HG03139 (cell line): Measurements from ENCODE around the gene GGCT.
"Not testable (repeated sequence)": the region's sequence is repeated elsewhere in the genome, so short reads cannot be mapped to it uniquely, and the experiment has no call there.

Experiments
- ATAC-seq: cut with Tn5 transposase; IDR thresholded peaks from one replicate; pipeline ENCODE4 v1.9.1; 2021; ENCODE audit not compliant: unreplicated experiment

GGCT gene

DNA sequence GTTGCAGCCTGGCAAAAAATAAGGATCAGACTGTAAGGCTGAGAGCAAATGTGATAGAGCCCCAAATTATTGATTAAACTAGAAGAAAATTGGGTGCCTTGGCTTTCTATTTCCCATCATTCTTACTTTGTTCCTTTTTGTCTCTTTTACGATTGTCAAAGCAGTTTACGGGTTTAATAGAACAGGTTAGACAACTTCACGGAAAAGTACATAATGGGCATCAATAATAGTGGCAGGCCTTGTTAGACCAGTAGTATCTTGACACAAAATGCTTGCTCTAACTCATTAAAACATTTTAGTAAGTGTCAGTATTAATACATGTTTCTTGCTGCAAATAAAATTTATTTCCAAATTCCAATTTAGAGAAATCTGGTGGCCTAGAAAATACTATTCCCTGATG, 14.5 kb upstream of the GGCT start:
- ATAC-seq: no peak

DNA sequence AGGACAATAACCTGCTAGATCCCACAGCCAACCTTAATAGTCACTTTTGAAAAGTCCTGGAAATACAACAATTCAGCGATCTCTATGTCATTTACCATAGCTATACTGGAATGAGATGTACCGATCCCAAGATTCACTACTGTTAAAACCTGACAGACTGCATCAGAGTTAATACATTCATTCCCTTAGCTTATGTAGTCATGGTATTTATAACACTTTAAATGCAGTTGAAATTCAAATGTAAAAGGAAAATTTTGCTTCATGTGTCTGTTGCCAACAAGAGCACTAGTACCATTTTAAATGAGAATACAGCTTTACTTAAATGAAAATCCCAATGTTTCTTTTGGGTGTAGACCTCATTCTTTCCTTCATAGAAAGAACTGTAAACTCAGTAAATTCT, 11.1 kb upstream of the GGCT start:
- ATAC-seq: no peak

DNA sequence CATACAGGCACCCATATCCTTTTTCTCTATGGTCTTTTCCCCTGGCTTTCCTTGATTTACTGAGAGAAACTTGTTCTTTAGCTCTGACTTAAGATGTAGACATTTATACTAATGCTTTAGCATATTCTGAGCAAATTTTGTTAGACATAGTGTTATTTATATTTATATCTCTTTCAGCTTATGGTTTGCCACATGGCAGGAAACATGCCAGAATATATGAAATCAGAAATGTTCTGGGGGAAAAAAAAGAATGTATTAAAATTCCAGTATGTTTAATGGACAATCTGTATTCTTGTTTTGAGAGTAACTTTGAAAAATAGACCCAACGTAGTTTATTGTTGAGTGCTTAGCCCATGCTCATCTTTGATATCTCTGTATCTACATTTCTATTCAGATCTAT, 10.1 kb upstream of the GGCT start:
- no peak for ATAC-seq

- ATAC-seq: no peak
These were observed 9.5 kb upstream of the GGCT start for GRCh38 chr7:30514177-30514576.

DNA sequence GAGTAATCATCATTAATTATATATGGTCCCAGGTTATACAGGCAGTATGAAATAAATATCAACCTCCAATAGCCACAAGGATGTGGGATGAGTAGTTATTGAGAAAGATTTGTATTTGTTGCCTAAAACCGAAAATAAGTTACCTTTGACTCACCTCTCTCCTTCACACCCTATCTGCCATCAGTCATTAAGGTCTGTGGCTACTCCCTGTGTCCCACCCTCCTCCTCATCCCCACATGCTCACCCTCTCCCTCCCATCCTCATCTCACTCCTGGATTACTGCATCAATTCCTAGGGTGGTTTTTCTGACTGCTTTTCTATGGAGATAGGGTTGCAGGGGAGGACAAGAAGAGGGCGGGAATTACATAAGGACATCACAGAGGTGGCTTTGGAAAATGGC, 9.1 kb upstream of the GGCT start:
- no peak for ATAC-seq

DNA sequence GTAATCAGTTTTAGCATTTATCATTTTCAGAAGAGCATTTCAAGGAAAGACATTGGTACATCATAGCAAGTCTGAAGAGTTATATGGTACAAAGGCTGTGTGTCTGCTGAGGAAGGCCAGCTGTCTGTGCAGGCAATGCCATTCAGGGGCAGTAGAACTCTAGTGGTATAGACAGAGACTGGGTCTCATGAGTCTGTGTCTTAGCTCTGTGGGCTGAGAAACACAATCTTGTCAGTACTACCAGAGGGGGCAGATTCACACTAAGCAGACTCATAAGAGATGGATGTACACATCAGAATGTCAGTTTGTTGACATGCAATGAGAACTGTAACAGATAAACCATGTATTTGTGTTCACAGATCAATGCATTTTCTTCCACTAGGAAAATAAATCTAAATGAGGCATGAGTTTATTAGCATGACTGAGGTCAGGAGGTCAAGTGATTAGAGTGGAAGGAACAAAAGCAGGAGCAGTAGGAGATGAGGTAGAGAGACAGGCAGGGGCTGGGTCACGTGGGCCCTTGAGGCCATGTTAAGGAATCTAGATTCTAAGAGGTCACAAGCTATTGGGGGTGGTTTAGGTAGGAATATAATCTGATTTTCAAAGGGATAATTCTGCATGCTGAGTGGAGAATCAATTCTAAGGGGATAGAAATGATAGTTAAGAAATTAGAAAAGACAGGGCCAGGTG, 7.5 kb upstream of the GGCT start:
- ATAC-seq: no peak

- ATAC-seq: no peak
These were observed 6.9 kb upstream of the GGCT start for GRCh38 chr7:30511494-30511893.

DNA sequence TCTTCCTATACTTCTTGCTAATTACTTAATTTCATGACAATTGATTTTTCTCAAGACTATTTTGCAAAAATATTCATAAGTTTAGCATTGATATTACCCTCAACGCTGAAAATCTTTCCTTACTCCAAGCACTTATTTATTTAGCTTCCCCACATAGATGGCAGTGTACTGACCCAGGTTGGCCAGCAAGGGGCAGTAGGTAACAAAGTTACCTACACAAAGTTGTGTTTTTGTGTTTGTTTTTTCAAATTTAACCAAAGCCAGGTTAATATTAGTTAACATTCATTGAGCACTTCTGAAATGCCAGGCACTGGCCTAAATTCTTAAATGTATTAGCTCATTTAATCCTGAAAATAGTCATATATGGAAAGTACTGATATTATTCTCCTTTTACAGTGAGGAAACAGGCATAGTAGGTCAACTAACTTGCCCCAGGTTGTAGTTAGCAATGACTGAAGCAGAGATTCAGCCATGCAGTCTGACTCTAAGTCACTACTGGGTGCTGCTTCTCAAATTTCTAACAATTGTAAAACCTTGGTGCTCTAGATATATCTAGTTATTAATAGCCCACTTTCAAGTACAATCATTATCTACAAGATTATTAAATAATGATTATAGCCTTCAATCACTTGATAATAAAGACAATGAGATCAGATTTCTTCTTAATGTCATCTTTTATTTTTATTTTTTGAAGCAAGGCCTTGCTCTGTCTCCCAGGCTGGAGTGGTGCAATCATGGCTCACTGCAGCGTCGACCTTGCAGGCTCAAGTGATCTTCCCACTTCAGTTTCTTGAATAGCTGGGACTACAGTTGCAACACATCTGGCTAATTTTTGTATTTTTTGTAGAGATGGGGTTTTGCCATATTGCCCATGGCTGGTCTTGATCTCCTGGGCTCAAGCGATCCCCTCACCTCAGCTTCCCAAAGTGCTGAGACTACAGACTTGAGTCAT, 5.8 kb upstream of the GGCT start:
- peak; percentile 75 for ATAC-seq

- ATAC-seq: not testable (repeated sequence)
These were observed 4.7 kb upstream of the GGCT start for GRCh38 chr7:30509171-30509857.

GRCh38 chr7:30507346-30507900, 2.8 kb upstream of the GGCT start:
- not testable (repeated sequence) for ATAC-seq

DNA sequence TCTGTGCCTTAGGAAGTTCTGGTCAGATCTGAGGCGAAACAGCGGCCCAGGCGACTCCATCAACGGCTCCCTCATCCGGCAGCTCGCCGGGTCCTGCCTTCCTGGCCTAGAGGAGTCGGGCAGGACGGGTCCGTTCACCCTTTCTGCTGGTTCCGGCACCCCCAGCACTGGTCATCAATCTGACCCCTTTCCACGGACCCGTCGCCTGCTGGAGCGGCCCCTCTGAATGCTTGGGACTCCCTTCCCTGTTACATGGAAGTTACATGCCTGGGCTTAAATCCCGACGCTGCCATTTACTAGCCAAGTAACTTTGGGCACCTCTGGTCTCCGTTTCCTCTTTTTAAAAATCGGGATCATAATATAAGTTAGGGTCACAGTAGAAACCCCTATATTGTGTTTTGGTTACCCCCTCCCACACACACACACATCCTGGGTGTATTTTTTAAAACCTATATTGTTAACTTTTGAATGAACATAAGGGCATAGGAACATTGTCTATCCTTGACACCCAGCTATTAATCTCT, 607 bp upstream of the GGCT start:
- ATAC-seq: peak; percentile 20

- no peak for ATAC-seq
These were observed 1.1 kb downstream of the GGCT start for GRCh38 chr7:30503274-30504212.

GRCh38 chr7:30502470-30503251, 2.0 kb downstream of the GGCT start:
- ATAC-seq: no peak

- no peak for ATAC-seq
These were observed 3.4 kb downstream of the GGCT start for GRCh38 chr7:30501264-30501663.

GRCh38 chr7:30493228-30493627, 11.4 kb downstream of the GGCT start:
- ATAC-seq: no peak

- ATAC-seq: no peak
These were observed 13.2 kb downstream of the GGCT start for GRCh38 chr7:30491417-30491816.

DNA sequence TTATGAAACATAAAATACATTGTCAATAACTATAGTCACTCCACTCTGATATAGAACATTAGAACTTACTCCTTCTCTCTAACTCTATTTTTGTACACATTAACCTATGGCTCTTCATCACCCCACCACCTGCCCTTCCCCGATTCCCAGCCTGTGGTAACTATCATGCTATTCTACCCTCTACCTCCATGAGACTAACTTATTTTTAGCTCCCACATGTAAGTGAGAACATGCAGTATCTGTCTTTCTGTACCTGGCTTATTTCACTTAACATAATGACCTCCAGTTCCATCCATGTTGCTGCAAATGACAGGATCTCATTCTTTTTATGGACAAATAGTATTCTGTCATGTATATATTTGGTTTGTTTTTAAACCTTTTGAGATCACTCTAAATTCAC, 17.3 kb downstream of the GGCT start:
- no peak for ATAC-seq

- no peak for ATAC-seq
These were observed 19.0 kb downstream of the GGCT start for GRCh38 chr7:30485667-30486066.

DNA sequence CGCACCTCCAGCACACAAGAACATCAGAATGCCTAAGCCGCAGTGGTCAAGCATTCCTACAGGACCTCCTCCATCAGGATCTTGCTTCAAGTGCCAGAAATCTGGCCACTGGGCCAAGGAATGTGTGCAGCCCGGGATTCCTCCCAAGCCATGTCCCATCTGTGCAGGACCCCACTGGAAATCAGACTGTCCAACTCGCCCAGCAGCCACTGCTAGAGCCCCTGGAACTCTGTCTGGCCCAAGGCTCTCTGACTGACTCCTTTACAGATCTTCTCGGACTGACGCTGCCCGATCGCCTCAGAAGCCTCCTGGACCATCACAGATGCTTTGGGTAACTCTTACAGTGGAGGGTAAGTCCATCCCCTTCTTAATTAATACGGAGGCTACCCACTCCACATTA, 23.2 kb downstream of the GGCT start:
- not testable (repeated sequence) for ATAC-seq
